Upper lobe of left lung (tissue), 6 donors: ENCODE data around the gene ST8SIA5. TPM values are rescaled to one million over a fixed set of nuclear protein-coding genes. Genes with fewer than 3 reads are reported as not detected.

ENCODE experiments used
- ATAC-seq, 2 donors: fragments of 200-7000 bp; cut with Tn5 transposase; one replicate each; pipeline ENCODE4 v1.9.1; 2022; ENCODE audit warnings: mild to moderate bottlenecking in 2 of 2, moderate library complexity in 2 of 2; ENCODE audit not compliant: low FRiP score in 2 of 2
- DNase-seq, 2 donors: peaks; one replicate each; pipeline ENCODE4 v3.0.0-alpha.2; 2019 to 2020
- H3K27ac ChIP-seq, 4 donors: fragments of 200-600 bp; sonication (generic); one replicate each; pipeline ENCODE4 v1.5.1; 2016 to 2019
- H3K27me3 ChIP-seq, 4 donors: fragments of 200-600 bp; sonication (generic); one replicate each; pipeline ENCODE4 v1.5.1; 2017 to 2019
- H3K36me3 ChIP-seq, 4 donors: fragments of 200-600 bp; sonication (generic); one replicate each; pipeline ENCODE4 v1.5.1; 2016 to 2019
- H3K4me1 ChIP-seq, 4 donors: fragments of 200-600 bp; sonication (generic); one replicate each; pipeline ENCODE4 v1.5.1; 2018 to 2019
- H3K4me3 ChIP-seq, 4 donors: fragments of 200-600 bp; sonication (generic); one replicate each; pipeline ENCODE4 v1.5.1; 2017 to 2019; ENCODE audit warnings: mild to moderate bottlenecking in 2 of 4, moderate library complexity in 1 of 4
- H3K9me3 ChIP-seq, 4 donors: fragments of 200-600 bp; sonication (generic); one replicate each; pipeline ENCODE4 v1.5.1; 2018 to 2019
- CTCF ChIP-seq, 6 experiments: fragments of 450-650 bp in 4 of 6; fragments of 200-600 bp in 2 of 6; sonication (generic) in 2 of 6; IDR thresholded peaks; one replicate each; pipeline ENCODE4 v1.5.1; 2016 to 2019; ENCODE audit warnings: antibody characterized with exemption in 6 of 6
- EP300 ChIP-seq, 4 donors: sonication (generic); formaldehyde crosslinking; IDR thresholded peaks; one replicate each; pipeline ENCODE4 v1.5.1; 2017; ENCODE audit warnings: antibody characterized with exemption in 4 of 4, control low read depth in 2 of 4
- POLR2A ChIP-seq, 4 donors: fragments of 450-650 bp; IDR thresholded peaks; one replicate each; pipeline ENCODE4 v1.5.1; 2016 to 2017; ENCODE audit warnings: antibody characterized with exemption in 4 of 4, mild to moderate bottlenecking in 2 of 4
- POLR2AphosphoS5 ChIP-seq, 2 donors: sonication (generic); formaldehyde crosslinking; IDR thresholded peaks; one replicate each; pipeline ENCODE4 v1.5.1; 2017; ENCODE audit warnings: antibody characterized with exemption in 2 of 2
- WGBS, 2 donors: methylation state at CpG; one replicate each; pipeline ENCODE4 v1.1.5; 2017 to 2018; 5-methylcytosine and 5-hydroxymethylcytosine counted together
- total RNA-seq, 6 donors: library from RNA; depleted of rRNA in 4 of 6; stranded (reverse); fragments of >200 nt in 4 of 6; gene quantifications; one replicate each; pipeline versions ENCODE4 v1.1.0 to v1.2.1, GENCODE V29; 2016 to 2021
- donor health status: DM: no; HTN: no; CAD: no; lungs with moderate emphysema.
- donor health status: DM: no; HTN: yes; CAD: no; lungs with severe emphysema.

The ST8SIA5 gene
- total RNA-seq, 6 donors from 2014 or later, result 0.30 to 0.74 (median 0.50) TPM; not detected in 2

DNA sequence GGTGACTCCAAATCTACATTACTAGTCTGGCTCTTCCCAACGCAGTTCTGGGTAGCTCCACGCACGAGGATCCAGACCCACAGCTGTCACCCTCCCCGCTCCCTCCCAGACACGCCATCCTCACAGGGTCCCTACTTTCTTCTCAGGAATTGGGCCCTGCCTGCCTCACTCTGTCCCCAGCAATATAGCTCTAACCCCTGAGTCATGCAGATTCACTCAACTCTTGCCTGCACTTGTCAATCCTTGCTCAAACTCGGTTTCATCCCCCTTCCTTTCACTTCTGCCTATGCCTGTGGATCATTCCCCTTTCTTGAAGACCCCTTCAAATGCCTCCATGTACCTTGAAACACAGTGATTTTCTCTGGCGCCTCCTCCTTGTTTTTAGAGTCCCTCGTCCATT is 5.0 kb downstream of the ST8SIA5 start:
- ATAC-seq, result no peak
- no peaks in the 10 kb centered on the region for H3K36me3 ChIP-seq
- no peak for TF ChIP-seq EP300 (IDR thresholded peaks at IDR 0.05)
- no peak for TF ChIP-seq CTCF (IDR thresholded peaks at IDR 0.05)
- no peak for TF ChIP-seq POLR2AphosphoS5 (IDR thresholded peaks at IDR 0.05)
- TF ChIP-seq POLR2A (IDR thresholded peaks at IDR 0.05), result no peak
- 84 to 90% methylated on average over 8 of the region's 8 CpGs for WGBS, 2 donors
- H3K9me3 ChIP-seq, result no peaks in the 10 kb centered on the region
- peaks cover 9 to 15% (median 13%) of the 10 kb centered on the region in 4 donors for H3K4me1 ChIP-seq
- H3K27me3 ChIP-seq, result peaks cover 0 to 17% (median 13%) of the 10 kb centered on the region in 4 donors
- H3K27ac ChIP-seq, result no peak overlapping the region
- no peak overlapping the region for H3K4me3 ChIP-seq
- DNase-seq, result no peak

- peaks cover 0 to 4% (median 2%) of the 10 kb centered on the region in 4 donors for H3K27me3 ChIP-seq
- no peak for TF ChIP-seq POLR2AphosphoS5 (IDR thresholded peaks at IDR 0.05)
- TF ChIP-seq CTCF (IDR thresholded peaks at IDR 0.05), result no peak
- no peak for TF ChIP-seq EP300 (IDR thresholded peaks at IDR 0.05)
- no peak for TF ChIP-seq POLR2A (IDR thresholded peaks at IDR 0.05)
- H3K4me1 ChIP-seq, result peaks cover 0 to 3% (median 1%) of the 10 kb centered on the region in 4 donors
- ATAC-seq, result no peak
- no peak for DNase-seq
- H3K4me3 ChIP-seq, result no peak overlapping the region
- 69 to 80% methylated on average over 6 of the region's 6 CpGs for WGBS, 2 donors
- H3K27ac ChIP-seq, result no peak overlapping the region
- no peaks in the 10 kb centered on the region for H3K9me3 ChIP-seq
- H3K36me3 ChIP-seq, result no peaks in the 10 kb centered on the region
Measured at GRCh38 chr18:46750626-46751025, 6.2 kb downstream of the ST8SIA5 start.

DNA sequence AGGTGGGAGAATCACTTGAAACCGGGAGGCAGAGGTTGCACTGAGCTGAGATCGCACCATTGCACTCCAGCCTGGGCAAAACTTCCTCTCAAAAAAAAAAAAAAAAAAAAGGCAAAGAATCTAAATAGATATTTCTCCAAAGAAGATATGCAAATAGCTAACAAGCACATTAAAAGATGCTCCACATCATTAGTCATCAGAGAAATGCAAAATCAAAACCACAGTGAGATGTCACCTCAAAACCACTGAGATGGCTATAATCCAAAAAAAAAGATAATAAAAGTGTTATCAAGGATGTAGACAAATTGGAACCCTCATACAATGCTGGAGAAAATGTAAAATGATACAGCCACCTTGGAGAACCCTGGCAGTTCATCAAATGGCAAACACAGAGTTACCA is 8.4 kb downstream of the ST8SIA5 start:
- Histone ChIP-seq H3K9me3 (no peaks in the 10 kb centered on the region), H3K27ac (no peak overlapping the region), H3K36me3 (no peaks in the 10 kb centered on the region), H3K4me3 (no peak overlapping the region), H3K27me3 (no peaks in the 10 kb centered on the region), H3K4me1 (no peaks in the 10 kb centered on the region)
- DNase-seq (no peak), ATAC-seq (no peak)
- WGBS, 2 donors, result 64 to 91% methylated on average over 2 of the region's 2 CpGs
- TF ChIP-seq POLR2AphosphoS5 (IDR thresholded peaks at IDR 0.05) (no peak), CTCF (IDR thresholded peaks at IDR 0.05) (no peak), POLR2A (IDR thresholded peaks at IDR 0.05) (no peak), EP300 (IDR thresholded peaks at IDR 0.05) (no peak)

- H3K27ac ChIP-seq, result no peak overlapping the region
- DNase-seq (no peak), ATAC-seq (no peak)
- H3K4me1 ChIP-seq, result no peaks in the 10 kb centered on the region
- H3K27me3 ChIP-seq, result no peaks in the 10 kb centered on the region
- TF ChIP-seq POLR2AphosphoS5 (IDR thresholded peaks at IDR 0.05) (no peak), CTCF (IDR thresholded peaks at IDR 0.05) (no peak), EP300 (IDR thresholded peaks at IDR 0.05) (no peak), POLR2A (IDR thresholded peaks at IDR 0.05) (no peak)
- WGBS, 2 donors, result 90 to 95% methylated on average over 2 of the region's 2 CpGs
- H3K36me3 ChIP-seq, result no peaks in the 10 kb centered on the region
- no peak overlapping the region for H3K4me3 ChIP-seq
- no peaks in the 10 kb centered on the region for H3K9me3 ChIP-seq
Measured at GRCh38 chr18:46740046-46740445, 16.8 kb downstream of the ST8SIA5 start.

DNA sequence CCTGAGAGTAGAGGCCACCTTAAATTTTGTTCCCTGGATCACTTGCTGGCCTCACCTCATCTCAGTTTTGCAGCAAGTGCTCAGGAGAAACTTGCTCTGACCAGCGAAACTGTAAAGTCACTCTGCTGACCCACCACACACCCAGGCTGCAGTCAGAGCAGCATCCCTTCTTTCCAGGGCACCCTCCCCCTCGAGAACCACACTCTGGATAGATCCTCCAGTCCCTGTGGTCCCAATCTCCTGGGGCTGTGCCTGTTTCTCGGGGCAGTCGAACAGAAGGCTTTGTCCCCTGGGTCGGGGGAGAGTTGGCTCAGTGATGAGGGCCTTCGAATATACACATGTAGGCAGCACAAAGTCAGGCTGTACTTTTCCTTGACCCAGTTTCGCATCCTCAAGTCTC is 18.4 kb downstream of the ST8SIA5 start:
- Histone ChIP-seq H3K4me1 (no peaks in the 10 kb centered on the region), H3K9me3 (no peaks in the 10 kb centered on the region), H3K4me3 (no peak overlapping the region), H3K27me3 (no peaks in the 10 kb centered on the region), H3K27ac (no peak overlapping the region), H3K36me3 (no peaks in the 10 kb centered on the region)
- 80 to 85% methylated on average over 7 of the region's 7 CpGs for WGBS, 2 donors
- DNase-seq, result no peak
- ATAC-seq, result no peak
- TF ChIP-seq POLR2AphosphoS5 (IDR thresholded peaks at IDR 0.05) (no peak), POLR2A (IDR thresholded peaks at IDR 0.05) (no peak), EP300 (IDR thresholded peaks at IDR 0.05) (no peak), CTCF (IDR thresholded peaks at IDR 0.05) (no peak)
